Measurements from ENCODE around the gene FCGR2B.

DNA sequence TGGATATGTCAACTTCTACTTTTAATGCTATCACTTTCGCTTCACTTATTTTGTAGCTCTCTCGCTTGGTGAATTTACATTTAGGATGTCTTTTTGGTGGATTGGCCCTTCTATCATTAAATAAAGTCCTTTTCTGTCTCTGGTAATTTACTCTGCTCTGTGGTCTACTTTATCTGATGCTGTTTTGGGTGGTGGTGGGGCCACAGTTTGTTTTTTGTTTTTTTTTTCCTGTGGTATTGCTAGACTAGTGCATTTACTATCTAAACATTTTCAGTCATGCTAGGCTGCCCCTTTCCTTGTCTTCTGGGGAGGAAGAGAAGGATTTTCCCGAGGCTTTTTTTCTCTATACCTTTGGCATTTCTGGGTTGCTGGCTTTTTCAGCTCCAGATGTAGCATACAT lies 26.0 kb downstream of the FCGR2B start:
- TF ChIP-seq, protein P1, sequence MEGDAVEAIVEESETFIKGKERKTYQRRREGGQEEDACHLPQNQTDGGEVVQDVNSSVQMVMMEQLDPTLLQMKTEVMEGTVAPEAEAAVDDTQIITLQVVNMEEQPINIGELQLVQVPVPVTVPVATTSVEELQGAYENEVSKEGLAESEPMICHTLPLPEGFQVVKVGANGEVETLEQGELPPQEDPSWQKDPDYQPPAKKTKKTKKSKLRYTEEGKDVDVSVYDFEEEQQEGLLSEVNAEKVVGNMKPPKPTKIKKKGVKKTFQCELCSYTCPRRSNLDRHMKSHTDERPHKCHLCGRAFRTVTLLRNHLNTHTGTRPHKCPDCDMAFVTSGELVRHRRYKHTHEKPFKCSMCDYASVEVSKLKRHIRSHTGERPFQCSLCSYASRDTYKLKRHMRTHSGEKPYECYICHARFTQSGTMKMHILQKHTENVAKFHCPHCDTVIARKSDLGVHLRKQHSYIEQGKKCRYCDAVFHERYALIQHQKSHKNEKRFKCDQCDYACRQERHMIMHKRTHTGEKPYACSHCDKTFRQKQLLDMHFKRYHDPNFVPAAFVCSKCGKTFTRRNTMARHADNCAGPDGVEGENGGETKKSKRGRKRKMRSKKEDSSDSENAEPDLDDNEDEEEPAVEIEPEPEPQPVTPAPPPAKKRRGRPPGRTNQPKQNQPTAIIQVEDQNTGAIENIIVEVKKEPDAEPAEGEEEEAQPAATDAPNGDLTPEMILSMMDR (IDR thresholded peaks at IDR 0.05), result no peak
- no peak for TF ChIP-seq SIN3A (IDR thresholded peaks at IDR 0.05; ENCODE audit: borderline replicate concordance, insufficient read depth, low read depth, low read length)
- no peak for TF ChIP-seq POLR2AphosphoS5 (IDR thresholded peaks at IDR 0.05; ENCODE audit: low read depth, low read length)
